IMR-90 (cell line): ENCODE measurements around the gene SUV39H1. TPM values are rescaled to one million over a fixed set of nuclear protein-coding genes. Genes with fewer than 3 reads are reported as not detected.
"Not testable (repeated sequence)": the region's sequence is repeated elsewhere in the genome, so short reads cannot be mapped to it uniquely, and the experiment has no call there.

Source experiments
- ATAC-seq: fragments of 200-7000 bp; cut with Tn5 transposase; 2 replicates; pipeline ENCODE4 v1.9.1; 2020; ENCODE audit warnings: low read depth, mild to moderate bottlenecking, moderate library complexity
- BruUV-seq: library from RNA; stranded (reverse); fragments of 400-500 nt; replicated peaks from 2 replicates; lab custom pipeline; 2021; lab: Mats Ljungman, UMichigan
- CTCF ChIA-PET: fragments of 300-600 bp; formaldehyde crosslinking; extraction: SDS; loops from one replicate; lab custom pipeline; 2021; ENCODE audit warnings: antibody characterized with exemption; lab: Yijun Ruan, JAX
- POLR2A ChIA-PET: fragments of 300-600 bp; sonication (Branson Sonifier 250); formaldehyde crosslinking; loops from one replicate; lab custom pipeline; 2022; ENCODE audit warnings: antibody characterized with exemption; ENCODE audit not compliant: unreplicated experiment; lab: Charles Lee
- DNase-seq: peaks from one replicate; pipeline ENCODE4 v3.0.0; 2013
- H2AFZ ChIP-seq: replicated peaks from 2 replicates; pipeline ENCODE3; 2013; ENCODE audit warnings: low read length, mild to moderate bottlenecking; ENCODE audit not compliant: poor library complexity
- H2AK5ac ChIP-seq: 2 replicates; pipeline ENCODE4 v1.6.1; 2013; ENCODE audit warnings: low read depth, low read length, inconsistent platforms
- H2AK9ac ChIP-seq: replicated peaks from 2 replicates; pipeline ENCODE3; 2013; ENCODE audit warnings: mild to moderate bottlenecking, low read depth, low read length, moderate library complexity; ENCODE audit not compliant: poor library complexity
- H2BK120ac ChIP-seq: 2 replicates; pipeline ENCODE4 v1.6.1; 2013; ENCODE audit warnings: low read depth, low read length, inconsistent platforms
- H2BK15ac ChIP-seq: 3 replicates; pipeline ENCODE4 v1.6.1; 2013; ENCODE audit warnings: low read depth, low read length, inconsistent platforms
- H2BK20ac ChIP-seq: 2 replicates; pipeline ENCODE4 v1.6.1; 2013; ENCODE audit warnings: low read depth, mild to moderate bottlenecking, inconsistent platforms, low read length, moderate library complexity
- H2BK5ac ChIP-seq: 2 replicates; pipeline ENCODE4 v1.6.1; 2013; ENCODE audit warnings: mild to moderate bottlenecking, low read depth, low read length, inconsistent platforms; ENCODE audit not compliant: poor library complexity, severe bottlenecking
- H3K14ac ChIP-seq: replicated peaks from 2 replicates; pipeline ENCODE4 v1.6.1; 2013; ENCODE audit warnings: low read depth, low read length, inconsistent platforms
- H3K18ac ChIP-seq: 2 replicates; pipeline ENCODE4 v1.6.1; 2013; ENCODE audit warnings: low read depth, low read length, control low read depth
- H3K23ac ChIP-seq: 2 replicates; pipeline ENCODE4 v1.6.1; 2013; ENCODE audit warnings: low read depth, low read length, inconsistent platforms
- H3K27ac ChIP-seq: 2 replicates; pipeline ENCODE4 v1.5.1; 2013; ENCODE audit warnings: mild to moderate bottlenecking, control low read depth, low read length; ENCODE audit not compliant: insufficient read depth
- H3K27me3 ChIP-seq: 2 replicates; pipeline ENCODE4 v1.6.1; 2013; ENCODE audit warnings: low read length; ENCODE audit not compliant: control insufficient read depth, insufficient read depth
- H3K36me3 ChIP-seq: 2 replicates; pipeline ENCODE4 v1.6.1; 2013; ENCODE audit warnings: low read length, mixed read lengths; ENCODE audit not compliant: control insufficient read depth, insufficient read depth
- H3K4ac ChIP-seq: 2 replicates; pipeline ENCODE4 v1.6.1; 2013; ENCODE audit warnings: low read depth, low read length, inconsistent platforms
- H3K4me1 ChIP-seq: 2 replicates; pipeline ENCODE4 v1.6.1; 2013; ENCODE audit warnings: low read length, mixed read lengths; ENCODE audit not compliant: control insufficient read depth, insufficient read depth
- H3K4me2 ChIP-seq: 2 replicates; pipeline ENCODE4 v1.6.1; 2013; ENCODE audit warnings: low read depth, mild to moderate bottlenecking, control low read depth, low read length, moderate library complexity
- H3K4me3 ChIP-seq: 2 replicates; pipeline ENCODE4 v1.5.1; 2013; ENCODE audit warnings: low read depth, mild to moderate bottlenecking, control low read depth, low read length, moderate library complexity; ENCODE audit not compliant: insufficient read depth
- H3K56ac ChIP-seq: 2 replicates; pipeline ENCODE4 v1.6.1; 2013; ENCODE audit warnings: low read length, inconsistent platforms; ENCODE audit not compliant: insufficient read depth; ENCODE audit errors: extremely low read depth
- H3K79me1 ChIP-seq, 2 experiments: 2 replicates each; pipeline ENCODE4 v1.6.1; 2013; ENCODE audit warnings: low read length in 2 of 2, inconsistent platforms in 1 of 2, low read depth in 1 of 2
- H3K9ac ChIP-seq: 2 replicates; pipeline ENCODE4 v1.6.1; 2013; ENCODE audit warnings: low read depth, low read length, control low read depth
- H3K9me1 ChIP-seq: 2 replicates; pipeline ENCODE4 v1.6.1; 2013; ENCODE audit warnings: low read length, inconsistent platforms; ENCODE audit not compliant: insufficient read depth
- H3K9me3 ChIP-seq: 2 replicates; pipeline ENCODE4 v1.6.1; 2013; ENCODE audit warnings: low read length; ENCODE audit not compliant: control insufficient read depth, insufficient read depth
- H4K20me1 ChIP-seq: 2 replicates; pipeline ENCODE4 v1.6.1; 2013; ENCODE audit warnings: low read length, inconsistent platforms; ENCODE audit not compliant: insufficient read depth
- H4K5ac ChIP-seq: 2 replicates; pipeline ENCODE4 v1.6.1; 2013; ENCODE audit warnings: mild to moderate bottlenecking, low read depth, low read length, control low read depth
- H4K8ac ChIP-seq, 2 experiments: 2 replicates each; pipeline ENCODE4 v1.6.1; 2013; ENCODE audit warnings: low read depth in 2 of 2, low read length in 2 of 2, control low read depth in 1 of 2, inconsistent platforms in 1 of 2
- H4K91ac ChIP-seq: 2 replicates; pipeline ENCODE4 v1.6.1; 2013; ENCODE audit warnings: low read depth, low read length, inconsistent platforms; ENCODE audit not compliant: insufficient read depth
- WGBS, 2 experiments: methylation state at CpG; one replicate each; pipeline versions ENCODE4 v1.1.5 to v1.1.7; 2013; ENCODE audit warnings: missing lambda C conversion rate in 2 of 2; ENCODE audit not compliant: insufficient read length in 1 of 2; ENCODE audit errors: extremely low coverage in 2 of 2; 5-methylcytosine and 5-hydroxymethylcytosine counted together
- dilution Hi-C: fragments of 300-500 bp; cut with HindIII; formaldehyde crosslinking; loops from one replicate; pipeline ENCODE4 v1.14.3; 2018; ENCODE audit warnings: low sequenced_read_pairs; ENCODE audit not compliant: unreplicated experiment
- in situ Hi-C: fragments of 300-500 bp; cut with MboI; formaldehyde crosslinking; loops from 3 replicates; pipeline ENCODE4 v1.14.3; 2019; ENCODE audit warnings: low sequenced_read_pairs, inconsistent platforms, mixed read lengths
- intact Hi-C: fragments of 100-400 bp; cut with micrococcal nuclease; formaldehyde crosslinking; loops from 2 replicates; pipeline ENCODE4 v1.10.0; 2022
- polyA plus RNA-seq, 3 experiments: library from polyadenylated mRNA; depleted of rRNA; stranded (reverse); fragments of >200 nt; gene quantifications; 2 replicates each; pipeline ENCODE4 v1.2.3, GENCODE V29; 2012; ENCODE audit warnings: low replicate concordance in 1 of 3
- total RNA-seq: library from RNA; depleted of rRNA; stranded (reverse); fragments of >200 nt; gene quantifications from 2 replicates; pipeline ENCODE4 v1.2.3, GENCODE V29; 2012

Gene SUV39H1
- total and polyA plus RNA-seq, 2 of the 4 experiments (the other 2 are of a cell fraction), result 6.6 to 8.6 TPM

- H3K4me2 ChIP-seq, H2AK9ac ChIP-seq, H4K20me1 ChIP-seq, H2AK5ac ChIP-seq, H3K14ac ChIP-seq, DNase-seq, H3K18ac ChIP-seq, H3K9ac ChIP-seq, H2BK5ac ChIP-seq, dilution Hi-C loops, H3K9me3 ChIP-seq, H3K27ac ChIP-seq, H3K4me3 ChIP-seq, H4K8ac ChIP-seq, BruUV-seq, H4K5ac ChIP-seq, H3K4me1 ChIP-seq, intact Hi-C loops, H3K9me1 ChIP-seq, POLR2A ChIA-PET, H2BK15ac ChIP-seq, CTCF ChIA-PET, H2BK120ac ChIP-seq, in situ Hi-C loops, ATAC-seq, H2BK20ac ChIP-seq, H2AFZ ChIP-seq, H3K23ac ChIP-seq, H3K79me1 ChIP-seq, H3K36me3 ChIP-seq, H4K91ac ChIP-seq, H3K4ac ChIP-seq, H3K56ac ChIP-seq: not testable (repeated sequence)
- H3K27me3 ChIP-seq, result peaks cover 11% of the 10 kb centered on the region
- WGBS, 2 experiments, result 48% methylated on average over 13 of the region's 19 CpGs; no CpG with 5 or more reads in 1 of the 2 experiments
Measured at GRCh38 chrX:48654746-48655145, 41.8 kb upstream of the SUV39H1 start.

DNA sequence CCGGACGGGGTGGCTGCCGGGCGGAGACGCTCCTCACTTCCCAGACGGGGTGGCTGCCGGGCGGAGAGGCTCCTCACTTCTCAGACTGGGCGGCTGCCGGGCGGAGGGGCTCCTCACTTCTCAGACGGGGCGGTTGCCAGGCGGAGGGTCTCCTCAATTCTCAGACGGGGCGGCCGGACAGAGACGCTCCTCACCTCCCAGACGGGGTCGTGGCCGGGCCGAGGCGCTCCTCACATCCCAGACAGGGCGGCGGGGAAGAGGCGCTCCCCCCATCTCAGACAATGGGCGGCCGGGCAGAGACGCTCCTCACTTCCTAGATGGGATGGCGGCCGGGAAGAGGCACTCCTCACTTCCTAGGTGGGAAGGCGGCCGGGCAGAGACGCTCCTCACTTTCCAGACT, 36.8 kb upstream of the SUV39H1 start:
- no CpG with 5 or more reads among the region's 34 CpGs for WGBS, 2 experiments
- H2BK15ac ChIP-seq, H4K8ac ChIP-seq, H3K4me2 ChIP-seq, H2BK5ac ChIP-seq, H3K9me3 ChIP-seq, H3K27me3 ChIP-seq, intact Hi-C loops, H3K18ac ChIP-seq, H4K20me1 ChIP-seq, BruUV-seq, in situ Hi-C loops, H4K5ac ChIP-seq, H3K79me1 ChIP-seq, ATAC-seq, H3K14ac ChIP-seq, H2BK120ac ChIP-seq, H2AFZ ChIP-seq, H3K4me3 ChIP-seq, H3K36me3 ChIP-seq, H2BK20ac ChIP-seq, POLR2A ChIA-PET, DNase-seq, H2AK9ac ChIP-seq, H3K23ac ChIP-seq, H3K9ac ChIP-seq, H3K56ac ChIP-seq, CTCF ChIA-PET, H4K91ac ChIP-seq, H3K27ac ChIP-seq, H3K9me1 ChIP-seq, H2AK5ac ChIP-seq, H3K4ac ChIP-seq, dilution Hi-C loops, H3K4me1 ChIP-seq: not testable (repeated sequence)
